Activated B cell treated with CpG ODN at 0.5 μM for 24 hours (primary cell): ENCODE measurements around the gene AKR7A2. TPM values are rescaled to one million over a fixed set of nuclear protein-coding genes. Genes with fewer than 3 reads are reported as not detected.

ENCODE experiments used
- ATAC-seq: fragments of 200-7000 bp; cut with Tn5 transposase; one replicate; pipeline ENCODE4 v1.10.0; 2021; ENCODE audit warnings: low read depth, mild to moderate bottlenecking, moderate library complexity
- CTCF ChIA-PET: fragments of 350-600 bp; sonication (Branson Sonifier 250); formaldehyde crosslinking; loops from one replicate; lab custom pipeline; 2021; ENCODE audit warnings: antibody characterized with exemption; lab: Charles Lee
- POLR2A ChIA-PET: fragments of 350-600 bp; sonication (Branson Sonifier 250); formaldehyde crosslinking; loops from one replicate; lab custom pipeline; 2021; ENCODE audit warnings: antibody characterized with exemption; lab: Charles Lee
- DNase-seq: peaks from one replicate; pipeline ENCODE4 v3.0.0; 2022
- H3K27ac Mint-ChIP-seq: one replicate; pipeline ENCODE4 v1.8.0; 2020; ENCODE audit warnings: mixed read lengths
- H3K27me3 Mint-ChIP-seq: one replicate; pipeline ENCODE4 v1.8.0; 2021; ENCODE audit warnings: mixed read lengths
- H3K36me3 Mint-ChIP-seq: one replicate; pipeline ENCODE4 v1.8.0; 2021; ENCODE audit warnings: low read depth, mixed read lengths
- H3K4me1 Mint-ChIP-seq: one replicate; pipeline ENCODE4 v1.8.0; 2021; ENCODE audit warnings: mixed read lengths
- H3K4me3 Mint-ChIP-seq: one replicate; pipeline ENCODE4 v1.8.0; 2020; ENCODE audit warnings: mild to moderate bottlenecking, mixed read lengths
- H3K9me3 Mint-ChIP-seq: one replicate; pipeline ENCODE4 v1.8.0; 2020; ENCODE audit warnings: mixed read lengths
- intact Hi-C: fragments of 100-400 bp; cut with micrococcal nuclease; formaldehyde crosslinking; loops from one replicate; pipeline ENCODE4 v1.15.1; 2024
- total RNA-seq: library from RNA; stranded (reverse); gene quantifications from 2 replicates; pipeline ENCODE4 v1.2.3, GENCODE V29; 2022
- TF ChIP-seq, protein P1 (sequence below): fragments of 200-600 bp; IDR thresholded peaks from one replicate; pipeline ENCODE4 v1.8.0; 2022; ENCODE audit warnings: antibody characterized with exemption, mild to moderate bottlenecking

The AKR7A2 gene
- total RNA-seq, 1 donor from 2014 or later: 29.9 TPM

DNA sequence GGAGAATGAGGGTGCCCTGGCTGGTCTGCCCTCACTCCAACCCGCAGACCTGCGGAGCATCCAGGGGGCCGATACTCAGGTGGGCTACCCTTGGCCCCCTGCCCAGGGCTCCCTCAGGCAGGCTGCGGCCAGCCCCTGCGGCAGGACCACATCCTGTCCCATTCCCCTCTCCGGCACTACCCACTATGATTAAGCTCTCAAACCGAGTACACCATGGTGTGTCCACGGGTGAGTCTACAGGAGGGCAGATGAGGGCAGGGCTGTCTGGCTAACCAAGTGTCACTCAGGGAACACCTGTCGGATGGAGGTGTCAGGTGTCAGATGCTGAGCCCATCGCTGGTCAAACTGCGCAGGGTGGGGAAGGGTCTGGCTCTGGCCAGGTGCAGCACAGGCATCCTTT lies 47.4 kb upstream of the AKR7A2 start:
- intact Hi-C loops: no loop called here
- TF ChIP-seq, protein P1, sequence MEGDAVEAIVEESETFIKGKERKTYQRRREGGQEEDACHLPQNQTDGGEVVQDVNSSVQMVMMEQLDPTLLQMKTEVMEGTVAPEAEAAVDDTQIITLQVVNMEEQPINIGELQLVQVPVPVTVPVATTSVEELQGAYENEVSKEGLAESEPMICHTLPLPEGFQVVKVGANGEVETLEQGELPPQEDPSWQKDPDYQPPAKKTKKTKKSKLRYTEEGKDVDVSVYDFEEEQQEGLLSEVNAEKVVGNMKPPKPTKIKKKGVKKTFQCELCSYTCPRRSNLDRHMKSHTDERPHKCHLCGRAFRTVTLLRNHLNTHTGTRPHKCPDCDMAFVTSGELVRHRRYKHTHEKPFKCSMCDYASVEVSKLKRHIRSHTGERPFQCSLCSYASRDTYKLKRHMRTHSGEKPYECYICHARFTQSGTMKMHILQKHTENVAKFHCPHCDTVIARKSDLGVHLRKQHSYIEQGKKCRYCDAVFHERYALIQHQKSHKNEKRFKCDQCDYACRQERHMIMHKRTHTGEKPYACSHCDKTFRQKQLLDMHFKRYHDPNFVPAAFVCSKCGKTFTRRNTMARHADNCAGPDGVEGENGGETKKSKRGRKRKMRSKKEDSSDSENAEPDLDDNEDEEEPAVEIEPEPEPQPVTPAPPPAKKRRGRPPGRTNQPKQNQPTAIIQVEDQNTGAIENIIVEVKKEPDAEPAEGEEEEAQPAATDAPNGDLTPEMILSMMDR: no peak
- ChIA-PET CTCF (no interaction called here), POLR2A (no interaction called here)
- no peaks in the 10 kb centered on the region for H3K9me3 Mint-ChIP-seq
- ATAC-seq: no peak
- no peak overlapping the region for H3K27ac Mint-ChIP-seq
- no peak overlapping the region for H3K4me3 Mint-ChIP-seq
- peaks cover 65% of the 10 kb centered on the region for H3K36me3 Mint-ChIP-seq
- no peak for DNase-seq
- H3K4me1 Mint-ChIP-seq: peaks cover 13% of the 10 kb centered on the region
- H3K27me3 Mint-ChIP-seq: no peaks in the 10 kb centered on the region

DNA sequence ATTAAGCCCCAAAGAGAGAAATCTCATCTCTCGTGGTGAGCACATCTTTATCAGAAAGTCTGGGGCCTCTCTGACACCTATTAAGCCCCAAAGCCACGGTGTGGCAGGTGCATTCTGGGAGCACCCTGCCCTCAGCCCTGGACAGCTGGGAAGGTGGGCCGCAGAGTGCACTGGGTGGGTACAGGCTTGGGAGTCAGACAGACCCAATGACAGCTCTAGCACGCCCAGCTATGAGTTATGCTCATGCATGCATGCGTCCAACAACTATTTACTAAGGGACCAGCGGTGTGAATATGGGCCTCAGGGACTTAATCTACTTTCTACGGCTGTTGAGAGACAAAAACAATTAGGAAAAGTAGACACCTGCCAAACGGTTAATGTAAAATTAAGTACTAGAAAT lies 46.8 kb upstream of the AKR7A2 start:
- POLR2A ChIA-PET: no interaction called here
- peaks cover 68% of the 10 kb centered on the region for H3K36me3 Mint-ChIP-seq
- intact Hi-C loops: no loop called here

DNA sequence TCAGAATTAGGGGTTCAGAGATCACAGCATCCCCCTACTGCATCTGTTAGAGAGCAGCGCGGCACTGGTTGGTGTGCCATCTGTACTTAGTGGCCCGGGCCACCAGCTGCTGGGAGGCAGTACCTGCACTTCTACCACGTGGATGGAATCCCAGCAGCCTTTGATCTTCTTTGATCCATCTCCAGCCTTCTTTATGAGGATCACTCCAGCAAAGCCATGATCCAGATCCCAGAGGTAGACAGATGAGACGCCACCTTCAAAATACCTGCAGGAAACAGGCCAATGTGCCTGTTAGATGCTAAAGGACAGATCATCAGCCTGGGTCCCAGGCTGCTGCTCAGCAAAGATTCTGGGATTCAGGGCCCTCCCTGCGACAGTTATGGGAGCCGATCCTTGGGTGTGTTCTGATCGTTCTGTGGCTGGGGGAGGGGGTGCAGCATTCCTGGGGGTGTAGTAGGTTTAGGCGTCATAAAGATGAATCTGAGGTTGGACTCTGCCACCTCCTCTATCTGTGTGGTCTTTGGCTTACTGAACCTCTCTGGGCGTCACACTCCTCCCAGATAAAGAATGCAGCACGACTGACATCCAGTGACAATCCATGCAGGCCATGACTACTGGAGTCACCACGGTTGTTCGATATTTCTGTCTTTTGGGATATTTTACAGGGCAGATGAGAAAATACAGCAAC lies 45.5 kb upstream of the AKR7A2 start:
- Mint-ChIP-seq H3K36me3 (peaks cover 71% of the 10 kb centered on the region), H3K27me3 (no peaks in the 10 kb centered on the region), H3K4me3 (no peak overlapping the region), H3K4me1 (peaks cover 13% of the 10 kb centered on the region), H3K27ac (no peak overlapping the region), H3K9me3 (no peaks in the 10 kb centered on the region)
- ChIA-PET CTCF (no interaction called here), POLR2A (no interaction called here)
- DNase-seq (no peak), ATAC-seq (no peak)
- intact Hi-C loops: no loop called here
- TF ChIP-seq, protein P1: no peak

More for the DNA sequence above, 46.8 kb upstream of the AKR7A2 start:
- ATAC-seq (no peak), DNase-seq (no peak)
- CTCF ChIA-PET: no interaction called here
- TF ChIP-seq, protein P1: no peak
- no peak overlapping the region for H3K27ac Mint-ChIP-seq
- no peaks in the 10 kb centered on the region for H3K9me3 Mint-ChIP-seq
- no peak overlapping the region for H3K4me3 Mint-ChIP-seq
- peaks cover 13% of the 10 kb centered on the region for H3K4me1 Mint-ChIP-seq
- H3K27me3 Mint-ChIP-seq: no peaks in the 10 kb centered on the region

DNA sequence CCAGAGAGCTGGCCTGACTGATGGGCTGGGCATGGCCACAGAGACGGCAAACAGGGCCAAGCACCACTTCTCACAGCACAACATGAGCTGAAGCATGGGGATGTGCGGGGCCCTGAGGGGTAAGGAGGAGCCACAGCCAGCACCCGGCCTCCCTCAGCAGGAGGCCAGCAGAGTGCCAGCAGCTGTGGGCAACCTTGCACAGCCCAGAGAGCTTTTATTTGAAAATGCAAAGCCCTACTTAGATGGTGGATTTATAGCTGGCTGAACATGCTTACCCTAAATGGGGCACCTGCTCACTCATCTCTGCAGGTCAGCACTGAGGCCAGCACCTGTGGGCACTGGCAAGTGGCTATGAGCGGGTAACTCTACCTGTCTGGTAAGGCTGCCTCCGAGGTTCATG lies 44.3 kb upstream of the AKR7A2 start:
- peaks cover 13% of the 10 kb centered on the region for H3K4me1 Mint-ChIP-seq
- TF ChIP-seq, protein P1: no peak
- intact Hi-C loops: no loop called here
- CTCF ChIA-PET: no interaction called here
- peaks cover 82% of the 10 kb centered on the region for H3K36me3 Mint-ChIP-seq
- no peak overlapping the region for H3K4me3 Mint-ChIP-seq
- no peaks in the 10 kb centered on the region for H3K27me3 Mint-ChIP-seq
- no peak overlapping the region for H3K27ac Mint-ChIP-seq
- POLR2A ChIA-PET: no interaction called here
- DNase-seq (no peak), ATAC-seq (no peak)
- H3K9me3 Mint-ChIP-seq: no peaks in the 10 kb centered on the region

DNA sequence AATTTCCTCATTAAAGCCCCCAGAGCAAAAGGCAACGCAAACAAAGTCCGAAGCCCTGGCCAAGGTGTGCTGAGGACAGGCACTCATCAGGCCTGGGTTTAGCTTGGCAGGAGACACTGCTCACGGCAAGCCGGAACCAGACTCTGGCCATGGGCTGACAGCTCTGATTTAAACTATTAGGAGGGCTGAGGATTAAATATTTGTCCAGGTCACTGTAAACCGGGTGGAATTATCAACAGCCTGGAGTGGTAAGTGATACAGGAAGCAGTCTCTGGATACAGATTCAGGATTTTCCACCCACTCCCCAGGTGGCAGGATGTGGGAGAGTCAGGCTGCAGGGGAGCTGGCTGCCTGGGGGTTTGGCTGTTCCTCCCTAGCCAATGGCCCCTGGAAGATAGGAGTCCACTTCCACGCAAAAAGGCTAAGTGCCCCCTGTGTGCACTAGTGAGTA lies 42.6 kb upstream of the AKR7A2 start:
- POLR2A ChIA-PET: no interaction called here
- CTCF ChIA-PET: no interaction called here
- Mint-ChIP-seq H3K27me3 (no peaks in the 10 kb centered on the region), H3K27ac (no peak overlapping the region), H3K4me1 (no peaks in the 10 kb centered on the region), H3K4me3 (no peak overlapping the region), H3K36me3 (peaks cover 83% of the 10 kb centered on the region), H3K9me3 (no peaks in the 10 kb centered on the region)
- intact Hi-C loops: no loop called here
- TF ChIP-seq, protein P1: no peak
- DNase-seq: no peak
- ATAC-seq: no peak
